ENCODE measurements around the gene PAMR1.

- TF ChIP-seq POLR2AphosphoS2 (IDR thresholded peaks at IDR 0.05; ENCODE audit: low read depth, low read length): no peak
- TF ChIP-seq CTCF (IDR thresholded peaks at IDR 0.05 in 2 of 3, conservative IDR thresholded peaks at IDR 0.05 in 1 of 3; ENCODE audit: control insufficient read depth in 2 of 3, extremely low read depth in 1 of 3, insufficient read depth in 1 of 3, low read depth in 3 of 3, low read length in 3 of 3): no peak
- TF ChIP-seq GABPA (IDR thresholded peaks at IDR 0.05; ENCODE audit: low read depth): no peak
- TF ChIP-seq POLR2A (IDR thresholded peaks at IDR 0.05; ENCODE audit: low read depth, low read length): no peak
- TF ChIP-seq NRF1 (conservative IDR thresholded peaks at IDR 0.05; ENCODE audit: low read depth, low read length): no peak
- TF ChIP-seq SMC3 (IDR thresholded peaks at IDR 0.05; ENCODE audit: borderline replicate concordance, low read length): no peak
Observed at GRCh38 chr11:35486446-35486845, 39.0 kb downstream of the PAMR1 start.
